ENCODE measurements around the gene ACSM3.

Gene ACSM3

GRCh38 chr16:20807862-20808261 is 44.0 kb downstream of the ACSM3 start:
- no peak for DNase-seq

- no peak for DNase-seq
These were observed 48.1 kb downstream of the ACSM3 start for GRCh38 chr16:20811889-20812439.

GRCh38 chr16:20812510-20812909 is 48.7 kb downstream of the ACSM3 start:
- DNase-seq = no peak

- DNase-seq = no peak
These were observed 51.0 kb downstream of the ACSM3 start for GRCh38 chr16:20814784-20815183.

GRCh38 chr16:20818929-20819585 is 55.2 kb downstream of the ACSM3 start:
- DNase-seq = no peak

- DNase-seq = no peak
These were observed 57.9 kb downstream of the ACSM3 start for GRCh38 chr16:20821682-20822081.

- DNase-seq = no peak
These were observed 58.9 kb downstream of the ACSM3 start for GRCh38 chr16:20822521-20823325.

GRCh38 chr16:20826039-20826566 is 62.3 kb downstream of the ACSM3 start:
- DNase-seq = no peak

GRCh38 chr16:20829536-20829935 is 65.7 kb downstream of the ACSM3 start:
- DNase-seq = no peak

- no peak for DNase-seq
These were observed 66.6 kb downstream of the ACSM3 start for GRCh38 chr16:20830372-20830771.

- DNase-seq = no peak
These were observed 69.3 kb downstream of the ACSM3 start for GRCh38 chr16:20833086-20833485.

- DNase-seq = no peak
These were observed 74.4 kb downstream of the ACSM3 start for GRCh38 chr16:20838240-20838639.

GRCh38 chr16:20839504-20839903 is 75.7 kb downstream of the ACSM3 start:
- no peak for DNase-seq

GRCh38 chr16:20844054-20844453 is 80.2 kb downstream of the ACSM3 start:
- DNase-seq = no peak

GRCh38 chr16:20844588-20844987 is 80.8 kb downstream of the ACSM3 start:
- no peak for DNase-seq

- no peak for DNase-seq
These were observed 82.2 kb downstream of the ACSM3 start for GRCh38 chr16:20846030-20846429.

GRCh38 chr16:20846551-20846950 is 82.7 kb downstream of the ACSM3 start:
- DNase-seq = no peak

All from T1000 (cell line).